ENCODE results near the gene KIRREL1. TPM values are rescaled to one million over a fixed set of nuclear protein-coding genes. Genes with fewer than 3 reads are reported as not detected.

Gene KIRREL1
- polyA plus RNA-seq, 1 donor (not counting 4 experiments of a cell fraction or from before 2014, with no cell fraction given) = 19.7 TPM

DNA sequence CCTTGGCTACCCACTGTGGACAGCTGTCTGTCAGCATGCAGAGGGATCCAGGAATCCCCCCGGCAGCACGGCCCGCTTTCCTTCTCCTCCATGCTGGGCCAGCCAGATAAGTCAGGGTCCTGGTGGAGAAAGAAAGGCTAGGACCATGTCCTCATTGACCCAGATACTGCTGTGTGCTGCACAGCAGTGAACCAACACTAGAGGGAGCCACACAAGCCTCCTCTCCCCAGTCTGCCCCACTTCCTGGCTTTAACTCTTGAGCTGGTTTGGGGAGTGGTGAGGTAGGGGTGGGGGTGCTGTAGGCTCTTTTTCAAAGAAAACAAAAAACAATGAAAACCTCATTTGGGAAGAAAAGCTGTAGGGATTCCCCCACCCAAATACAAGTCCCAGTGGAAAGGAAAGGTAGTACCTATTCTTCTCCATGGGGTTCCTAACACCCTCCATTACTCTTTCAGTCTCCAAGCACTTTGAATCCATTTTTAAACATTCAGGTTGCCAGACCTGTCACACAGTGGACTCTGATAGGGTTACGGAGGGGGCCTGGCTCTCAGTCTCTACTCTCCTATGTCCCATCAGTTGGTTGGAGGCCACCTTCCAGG is 102.4 kb downstream of the KIRREL1 start:
- FAIRE-seq = peak; percentile 26
- H3K27ac ChIP-seq (ENCODE audit: control insufficient read depth, insufficient read depth, low read length) = no peak overlapping the region
- DNase-seq (ENCODE audit: low read depth, low spot score) = no peak

DNA sequence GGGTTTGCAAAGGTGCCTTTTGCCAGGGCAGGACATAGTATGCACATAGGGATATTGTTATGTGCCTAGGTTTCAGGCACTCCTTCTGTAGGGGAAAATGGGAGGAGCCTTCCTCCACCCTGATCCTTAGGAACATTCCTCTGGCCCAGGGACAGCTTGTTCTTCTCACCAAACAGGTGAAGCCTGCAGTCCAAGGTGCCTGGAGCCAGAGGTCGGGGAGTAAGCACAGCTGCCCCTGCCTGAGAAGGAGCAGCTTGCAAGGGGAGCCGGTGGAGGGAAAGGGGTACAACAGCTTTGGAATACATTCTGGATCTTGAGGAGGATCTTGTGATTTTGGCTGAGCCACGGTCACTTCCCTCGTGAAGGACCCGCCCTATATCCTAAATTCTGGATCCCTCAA is 104.8 kb downstream of the KIRREL1 start:
- dilution Hi-C loops (cut with MboI; ENCODE audit: extremely low pct_ligation_motif_present, low sequenced_read_pairs) = no loop called here
- Histone ChIP-seq H3K9ac (ENCODE audit: control insufficient read depth, extremely low read depth, insufficient read depth, low read length) (no peak overlapping the region), H3K36me3 (ENCODE audit: control insufficient read depth in 2 of 2, extremely low read depth in 1 of 2, insufficient read depth in 2 of 2, low read length in 2 of 2) (peaks cover 15 to 24% of the 10 kb centered on the region in 2 experiments), H3K9me1 (ENCODE audit: control insufficient read depth, extremely low read depth, insufficient read depth, low read length) (no peaks in the 10 kb centered on the region), H3K79me2 (ENCODE audit: control insufficient read depth, insufficient read depth, low read length) (no peaks in the 10 kb centered on the region), H4K20me1 (ENCODE audit: control insufficient read depth, extremely low read depth, insufficient read depth, low read length) (no peaks in the 10 kb centered on the region), H3K4me2 (ENCODE audit: control insufficient read depth, extremely low read depth, insufficient read depth, low read depth, low read length) (no peak overlapping the region), H3K4me1 (ENCODE audit: control insufficient read depth, extremely low read depth, insufficient read depth, low read length) (peaks cover 16% of the 10 kb centered on the region), H3K27me3 (ENCODE audit: control insufficient read depth, extremely low read depth, insufficient read depth, low read length) (no peaks in the 10 kb centered on the region), H2AFZ (ENCODE audit: control insufficient read depth, low read length) (no peak overlapping the region), H3K9me3 (ENCODE audit: control insufficient read depth, low read depth, low read length) (no peaks in the 10 kb centered on the region), H3K27ac (ENCODE audit: control insufficient read depth, insufficient read depth, low read length) (no peak overlapping the region), H3K4me3 (ENCODE audit: control insufficient read depth in 2 of 3, extremely low read depth in 1 of 3, insufficient read depth in 2 of 3, low read depth in 1 of 3, low read length in 3 of 3) (no peak overlapping the region)
- no peak for TF ChIP-seq EZH2 (IDR thresholded peaks at IDR 0.05; ENCODE audit: low read length)
- TF ChIP-seq, protein P1, sequence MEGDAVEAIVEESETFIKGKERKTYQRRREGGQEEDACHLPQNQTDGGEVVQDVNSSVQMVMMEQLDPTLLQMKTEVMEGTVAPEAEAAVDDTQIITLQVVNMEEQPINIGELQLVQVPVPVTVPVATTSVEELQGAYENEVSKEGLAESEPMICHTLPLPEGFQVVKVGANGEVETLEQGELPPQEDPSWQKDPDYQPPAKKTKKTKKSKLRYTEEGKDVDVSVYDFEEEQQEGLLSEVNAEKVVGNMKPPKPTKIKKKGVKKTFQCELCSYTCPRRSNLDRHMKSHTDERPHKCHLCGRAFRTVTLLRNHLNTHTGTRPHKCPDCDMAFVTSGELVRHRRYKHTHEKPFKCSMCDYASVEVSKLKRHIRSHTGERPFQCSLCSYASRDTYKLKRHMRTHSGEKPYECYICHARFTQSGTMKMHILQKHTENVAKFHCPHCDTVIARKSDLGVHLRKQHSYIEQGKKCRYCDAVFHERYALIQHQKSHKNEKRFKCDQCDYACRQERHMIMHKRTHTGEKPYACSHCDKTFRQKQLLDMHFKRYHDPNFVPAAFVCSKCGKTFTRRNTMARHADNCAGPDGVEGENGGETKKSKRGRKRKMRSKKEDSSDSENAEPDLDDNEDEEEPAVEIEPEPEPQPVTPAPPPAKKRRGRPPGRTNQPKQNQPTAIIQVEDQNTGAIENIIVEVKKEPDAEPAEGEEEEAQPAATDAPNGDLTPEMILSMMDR (optimal IDR thresholded peaks at IDR 0.05 in 1 of 3, IDR thresholded peaks at IDR 0.05 in 1 of 3, conservative IDR thresholded peaks at IDR 0.05 in 1 of 3; ENCODE audit: extremely low read depth in 1 of 3, insufficient read depth in 2 of 3, low read length in 3 of 3) = no peak
- FAIRE-seq = no peak
- no peak for DNase-seq (ENCODE audit: low read depth, low spot score)

More for the DNA sequence above, 102.4 kb downstream of the KIRREL1 start:
- Histone ChIP-seq H3K9me3 (ENCODE audit: control insufficient read depth, low read depth, low read length) (no peaks in the 10 kb centered on the region), H3K4me3 (ENCODE audit: control insufficient read depth in 2 of 3, extremely low read depth in 1 of 3, insufficient read depth in 2 of 3, low read depth in 1 of 3, low read length in 3 of 3) (no peak overlapping the region), H3K9me1 (ENCODE audit: control insufficient read depth, extremely low read depth, insufficient read depth, low read length) (no peaks in the 10 kb centered on the region), H3K36me3 (ENCODE audit: control insufficient read depth in 2 of 2, extremely low read depth in 1 of 2, insufficient read depth in 2 of 2, low read length in 2 of 2) (peaks cover 29 to 36% of the 10 kb centered on the region in 2 experiments), H4K20me1 (ENCODE audit: control insufficient read depth, extremely low read depth, insufficient read depth, low read length) (no peaks in the 10 kb centered on the region), H3K4me1 (ENCODE audit: control insufficient read depth, extremely low read depth, insufficient read depth, low read length) (peaks cover under 1% of the 10 kb centered on the region), H2AFZ (ENCODE audit: control insufficient read depth, low read length) (no peak overlapping the region), H3K9ac (ENCODE audit: control insufficient read depth, extremely low read depth, insufficient read depth, low read length) (no peak overlapping the region), H3K79me2 (ENCODE audit: control insufficient read depth, insufficient read depth, low read length) (no peaks in the 10 kb centered on the region), H3K27me3 (ENCODE audit: control insufficient read depth, extremely low read depth, insufficient read depth, low read length) (no peaks in the 10 kb centered on the region), H3K4me2 (ENCODE audit: control insufficient read depth, extremely low read depth, insufficient read depth, low read depth, low read length) (no peak overlapping the region)
- TF ChIP-seq, protein P1 (optimal IDR thresholded peaks at IDR 0.05 in 1 of 3, IDR thresholded peaks at IDR 0.05 in 1 of 3, conservative IDR thresholded peaks at IDR 0.05 in 1 of 3; ENCODE audit: extremely low read depth in 1 of 3, insufficient read depth in 2 of 3, low read length in 3 of 3) = peak; percentile 86 to 89 (median 88)
- no peak for TF ChIP-seq EZH2 (IDR thresholded peaks at IDR 0.05; ENCODE audit: low read length)
- dilution Hi-C loops (cut with MboI; ENCODE audit: extremely low pct_ligation_motif_present, low sequenced_read_pairs) = no loop called here

Measured in keratinocyte (primary cell).